IMR-90 (cell line): ENCODE results near the gene KIAA0825.

Source experiments
- BHLHE40 ChIP-seq: fragments of 150-350 bp; IDR thresholded peaks from 2 replicates; pipeline ENCODE4 v1.6.1; 2016; ENCODE audit warnings: mild to moderate bottlenecking, low read depth, low read length
- CEBPB ChIP-seq: IDR thresholded peaks from 2 replicates; pipeline ENCODE4 v1.6.1; 2012; ENCODE audit warnings: low read depth, low read length, improper control_type of control experiment
- CHD1 ChIP-seq: IDR thresholded peaks from 2 replicates; pipeline ENCODE4 v1.6.1; 2012; ENCODE audit warnings: low read depth, low read length, improper control_type of control experiment
- CTCF ChIP-seq: conservative IDR thresholded peaks from 2 replicates; pipeline ENCODE4 v1.5.1; 2012; ENCODE audit warnings: mild to moderate bottlenecking, low read depth, low read length, improper control_type of control experiment
- ELK1 ChIP-seq: fragments of 150-350 bp; IDR thresholded peaks from 2 replicates; pipeline ENCODE4 v1.6.1; 2016; ENCODE audit warnings: low read depth, mild to moderate bottlenecking, low read length, moderate library complexity, borderline replicate concordance
- FOS ChIP-seq: fragments of 150-350 bp; IDR thresholded peaks from 2 replicates; pipeline ENCODE4 v1.6.1; 2016; ENCODE audit warnings: low read depth, low read length
- MAFK ChIP-seq: IDR thresholded peaks from 2 replicates; pipeline ENCODE4 v1.6.1; 2012; ENCODE audit warnings: low read depth, low read length, improper control_type of control experiment
- POLR2A ChIP-seq: IDR thresholded peaks from 2 replicates; pipeline ENCODE4 v1.6.1; 2012; ENCODE audit warnings: mild to moderate bottlenecking, low read depth, low read length
- RAD21 ChIP-seq: IDR thresholded peaks from 2 replicates; pipeline ENCODE4 v1.6.1; 2012; ENCODE audit warnings: low read length, improper control_type of control experiment
- RCOR1 ChIP-seq: IDR thresholded peaks from 2 replicates; pipeline ENCODE4 v1.6.1; 2012; ENCODE audit warnings: mild to moderate bottlenecking, low read length, improper control_type of control experiment; ENCODE audit not compliant: insufficient replicate concordance
- RFX5 ChIP-seq: IDR thresholded peaks from 2 replicates; pipeline ENCODE4 v1.8.0; 2012; ENCODE audit warnings: low read depth, mild to moderate bottlenecking, low read length, moderate library complexity
- SMC3 ChIP-seq: fragments of 150-350 bp; IDR thresholded peaks from 2 replicates; pipeline ENCODE4 v1.6.1; 2016; ENCODE audit warnings: low read depth, mild to moderate bottlenecking, antibody characterized with exemption, low read length, moderate library complexity
- USF2 ChIP-seq: fragments of 150-350 bp; IDR thresholded peaks from 2 replicates; pipeline ENCODE4 v1.6.1; 2017; ENCODE audit warnings: mild to moderate bottlenecking, antibody characterized with exemption, low read length, low read depth

GRCh38 chr5:94378062-94378461 is 240.3 kb downstream of the KIAA0825 start:
- no peak for TF ChIP-seq CEBPB
- TF ChIP-seq ELK1: no peak
- no peak for TF ChIP-seq POLR2A
- no peak for TF ChIP-seq CTCF
- TF ChIP-seq MAFK: no peak
- TF ChIP-seq RAD21: no peak
- TF ChIP-seq SMC3: no peak
- no peak for TF ChIP-seq FOS
- no peak for TF ChIP-seq RFX5
- no peak for TF ChIP-seq BHLHE40
- no peak for TF ChIP-seq CHD1
- TF ChIP-seq USF2: no peak
- TF ChIP-seq RCOR1: no peak
